Natural killer cell (primary cell): ENCODE data around the gene PDK1. TPM values are rescaled to one million over a fixed set of nuclear protein-coding genes. Genes with fewer than 3 reads are reported as not detected.

ENCODE experiments used
- ATAC-seq, 3 donors: fragments of 150-1000 bp in 2 of 3; fragments of 200-7000 bp in 1 of 3; cut with Tn5 transposase; 1 replicate in 1 of 3; 2 replicates in 2 of 3; pipeline ENCODE4 v1.10.0; 2021; ENCODE audit warnings: mild to moderate bottlenecking in 2 of 3, moderate library complexity in 2 of 3
- DNase-seq, 2 donors: peaks; one replicate each; pipeline versions ENCODE4 v3.0.0 to v3.0.0-alpha.2; 2013 to 2021; ENCODE audit warnings: mixed read lengths in 1 of 2
- H3K27ac ChIP-seq: one replicate; pipeline ENCODE4 v1.5.1; 2013; ENCODE audit warnings: mild to moderate bottlenecking, low read length
- H3K27me3 ChIP-seq: one replicate; pipeline ENCODE4 v1.6.1; 2013; ENCODE audit warnings: low read length; ENCODE audit not compliant: control insufficient read depth, insufficient read depth
- H3K36me3 ChIP-seq: one replicate; pipeline ENCODE4 v1.6.1; 2013; ENCODE audit warnings: low read length; ENCODE audit not compliant: control insufficient read depth, insufficient read depth
- H3K4me1 ChIP-seq: one replicate; pipeline ENCODE4 v1.6.1; 2013; ENCODE audit warnings: low read length; ENCODE audit not compliant: control insufficient read depth, insufficient read depth
- H3K4me3 ChIP-seq: one replicate; pipeline ENCODE4 v1.5.1; 2013; ENCODE audit warnings: low read length
- H3K9me3 ChIP-seq: one replicate; pipeline ENCODE4 v1.6.1; 2013; ENCODE audit warnings: low read length; ENCODE audit not compliant: control insufficient read depth, insufficient read depth
- H3K27ac Mint-ChIP-seq, 2 donors: one replicate each; pipeline ENCODE4 v1.8.0; 2022; ENCODE audit warnings: mild to moderate bottlenecking in 2 of 2, mixed read lengths in 2 of 2, moderate library complexity in 1 of 2
- H3K27me3 Mint-ChIP-seq, 2 donors: one replicate each; pipeline ENCODE4 v1.8.0; 2022; ENCODE audit warnings: low read depth in 2 of 2, mixed read lengths in 2 of 2
- H3K36me3 Mint-ChIP-seq: one replicate; pipeline ENCODE4 v1.8.0; 2022; ENCODE audit warnings: mixed read lengths
- H3K4me1 Mint-ChIP-seq, 2 donors: one replicate each; pipeline ENCODE4 v1.8.0; 2022; ENCODE audit warnings: mixed read lengths in 2 of 2
- H3K4me3 Mint-ChIP-seq: one replicate; pipeline ENCODE4 v1.8.0; 2022; ENCODE audit warnings: mild to moderate bottlenecking, moderate library complexity, mixed read lengths
- H3K9me3 Mint-ChIP-seq, 2 donors: one replicate each; pipeline ENCODE4 v1.8.0; 2022; ENCODE audit warnings: mixed read lengths in 2 of 2
- CTCF ChIP-seq: fragments of 200-600 bp; IDR thresholded peaks from one replicate; pipeline ENCODE4 v1.8.0; 2022; ENCODE audit warnings: antibody characterized with exemption
- WGBS: methylation state at CpG from one replicate; pipeline ENCODE4 v1.1.7; 2013; ENCODE audit warnings: missing lambda C conversion rate; ENCODE audit not compliant: insufficient coverage; 5-methylcytosine and 5-hydroxymethylcytosine counted together
- intact Hi-C: fragments of 100-400 bp; cut with micrococcal nuclease; formaldehyde crosslinking; loops from one replicate; pipeline ENCODE4 v1.14.2; 2022
- total RNA-seq, 4 donors: library from RNA; stranded (reverse); fragments of 120-200 nt in 1 of 4; gene quantifications; one replicate each; pipeline versions ENCODE4 v1.2.3 to v1.2.4, GENCODE V29; 2013 to 2022

Gene PDK1
- total RNA-seq, 3 donors from 2014 or later (not counting 1 experiment from before 2014, with no cell fraction given): 17.3 to 29.1 (median 22.6) TPM

- H3K4me3 ChIP-seq: no peak overlapping the region
- peak overlapping the region; percentile 42 for H3K4me3 Mint-ChIP-seq
- TF ChIP-seq CTCF: no peak
- H3K27me3 Mint-ChIP-seq: no peaks in the 10 kb centered on the region
- H3K27ac ChIP-seq: no peak overlapping the region
- H3K9me3 ChIP-seq: peaks cover 24% of the 10 kb centered on the region
- no peak for DNase-seq
- no peaks in the 10 kb centered on the region for H3K36me3 ChIP-seq
- H3K4me1 Mint-ChIP-seq: no peaks in the 10 kb centered on the region
- H3K27me3 ChIP-seq: no peaks in the 10 kb centered on the region
- H3K9me3 Mint-ChIP-seq: peaks cover 5% of the 10 kb centered on the region in 2 donors
- 94% methylated on average over 13 of the region's 15 CpGs for WGBS
- peaks cover 4% of the 10 kb centered on the region for H3K4me1 ChIP-seq
- ATAC-seq: peak in 1 of 3 donors; percentile 79
- H3K27ac Mint-ChIP-seq: no peak overlapping the region
- intact Hi-C loops: no loop called here
- peaks cover 11% of the 10 kb centered on the region for H3K36me3 Mint-ChIP-seq
These were observed 41.8 kb upstream of the PDK1 start for GRCh38 chr2:172513935-172514586.

- H3K27ac ChIP-seq: no peak overlapping the region
- H3K4me3 ChIP-seq: no peak overlapping the region
- H3K36me3 ChIP-seq: no peaks in the 10 kb centered on the region
- intact Hi-C loops: no loop called here
- H3K4me1 ChIP-seq: no peaks in the 10 kb centered on the region
- Mint-ChIP-seq H3K36me3 (peaks cover 11% of the 10 kb centered on the region), H3K27me3 (no peaks in the 10 kb centered on the region), H3K9me3 (peaks cover 5 to 9% of the 10 kb centered on the region in 2 donors), H3K4me1 (no peaks in the 10 kb centered on the region), H3K4me3 (no peak overlapping the region), H3K27ac (no peak overlapping the region)
- no peak for DNase-seq
- ATAC-seq: no peak
- H3K9me3 ChIP-seq: peaks cover 24% of the 10 kb centered on the region
- H3K27me3 ChIP-seq: no peaks in the 10 kb centered on the region
- WGBS: 78% methylated on average over 1 of the region's 1 CpG
- TF ChIP-seq CTCF: no peak
These were observed 39.6 kb upstream of the PDK1 start for GRCh38 chr2:172516299-172516698.

- Mint-ChIP-seq H3K36me3 (no peaks in the 10 kb centered on the region), H3K27ac (no peak overlapping the region), H3K27me3 (no peaks in the 10 kb centered on the region), H3K4me3 (no peak overlapping the region), H3K9me3 (peaks cover 1 to 5% of the 10 kb centered on the region in 2 donors), H3K4me1 (no peaks in the 10 kb centered on the region)
- intact Hi-C loops: no loop called here
- no peaks in the 10 kb centered on the region for H3K4me1 ChIP-seq
- H3K27me3 ChIP-seq: no peaks in the 10 kb centered on the region
- no peak overlapping the region for H3K27ac ChIP-seq
- H3K36me3 ChIP-seq: no peaks in the 10 kb centered on the region
- ATAC-seq: no peak
- DNase-seq: no peak
- H3K4me3 ChIP-seq: no peak overlapping the region
- H3K9me3 ChIP-seq: peaks cover 4% of the 10 kb centered on the region
- TF ChIP-seq CTCF: no peak
These were observed 36.9 kb upstream of the PDK1 start for GRCh38 chr2:172518995-172519394.

- Mint-ChIP-seq H3K27me3 (no peaks in the 10 kb centered on the region), H3K4me1 (no peaks in the 10 kb centered on the region), H3K27ac (no peak overlapping the region), H3K4me3 (no peak overlapping the region), H3K36me3 (peaks cover 25% of the 10 kb centered on the region), H3K9me3 (peaks cover 3 to 16% of the 10 kb centered on the region in 2 donors)
- 96% methylated on average over 4 of the region's 4 CpGs for WGBS
- no peak overlapping the region for H3K27ac ChIP-seq
- H3K27me3 ChIP-seq: no peaks in the 10 kb centered on the region
- peaks cover 13% of the 10 kb centered on the region for H3K9me3 ChIP-seq
- H3K4me3 ChIP-seq: no peak overlapping the region
- no peaks in the 10 kb centered on the region for H3K4me1 ChIP-seq
- DNase-seq: no peak
- TF ChIP-seq CTCF: no peak
- intact Hi-C loops: no loop called here
- no peak for ATAC-seq
- H3K36me3 ChIP-seq: no peaks in the 10 kb centered on the region
These were observed 30.3 kb upstream of the PDK1 start for GRCh38 chr2:172525601-172526000.
